ENCODE measurements around the gene UNC13A. TPM values are rescaled to one million over a fixed set of nuclear protein-coding genes. Genes with fewer than 3 reads are reported as not detected.

UNC13A gene
- polyA plus RNA-seq, 1 of the 3 experiments (the other 2 are of a cell fraction): 0.38 TPM

GRCh38 chr19:17665058-17665457, 23.1 kb downstream of the UNC13A start:
- H3K9me2 ChIP-seq: no peaks in the 10 kb centered on the region
- H2AFZ ChIP-seq (ENCODE audit: low read depth): no peak overlapping the region
- H3K9me3 ChIP-seq: no peaks in the 10 kb centered on the region
- no peaks in the 10 kb centered on the region for H3K36me3 ChIP-seq (replicated peaks in 1 of 2; ENCODE audit: control insufficient read depth in 1 of 2, insufficient read depth in 2 of 2, low read length in 1 of 2)
- POLR2A ChIA-PET: no interaction called here
- H3K4me2 ChIP-seq: no peak overlapping the region
- no peaks in the 10 kb centered on the region for H3K4me1 ChIP-seq (ENCODE audit: control insufficient read depth in 1 of 2, insufficient read depth in 2 of 2, low read depth in 1 of 2, low read length in 1 of 2)
- H3K79me2 ChIP-seq (ENCODE audit: insufficient read depth): no peaks in the 10 kb centered on the region
- no peak overlapping the region for H3K4me3 ChIP-seq (ENCODE audit: low read depth in 2 of 2, low read length in 1 of 2)
- no peak overlapping the region for H3K27ac ChIP-seq (ENCODE audit: low read depth in 2 of 2, low read length in 1 of 2)
- CTCF ChIA-PET: no interaction called here
- no peak for DNase-seq
- no peaks in the 10 kb centered on the region for H4K20me1 ChIP-seq (ENCODE audit: insufficient read depth)
- TF ChIP-seq TCF12 (IDR thresholded peaks at IDR 0.05) (no peak), POLR2AphosphoS5 (IDR thresholded peaks at IDR 0.05; ENCODE audit: low read depth, low read length) (no peak), RXRA (IDR thresholded peaks at IDR 0.05; ENCODE audit: borderline replicate concordance, low read depth) (no peak), TAF1 (IDR thresholded peaks at IDR 0.05; ENCODE audit: borderline replicate concordance, low read depth, low read length) (no peak), FOXJ3 (CRISPR knock-in tag; IDR thresholded peaks at IDR 0.05) (no peak), MAX (IDR thresholded peaks at IDR 0.05; ENCODE audit: low read depth) (no peak), SIN3A (IDR thresholded peaks at IDR 0.05; ENCODE audit: borderline replicate concordance, low read depth, low read length) (no peak), CHD2 (IDR thresholded peaks at IDR 0.05; ENCODE audit: low read length, partially characterized antibody) (no peak), RAD21 (IDR thresholded peaks at IDR 0.05; ENCODE audit: low read length) (no peak)
- no peak overlapping the region for H3K9ac ChIP-seq
- WGBS (ENCODE audit: low lambda C conversion rate): 33% methylated on average over 2 of the region's 2 CpGs
- no peaks in the 10 kb centered on the region for H3F3A ChIP-seq (replicated peaks; ENCODE audit: insufficient read depth)
- H3K27me3 ChIP-seq (ENCODE audit: insufficient read depth): no peaks in the 10 kb centered on the region

GRCh38 chr19:17659996-17660395, 28.2 kb downstream of the UNC13A start:
- H3K4me2 ChIP-seq: no peak overlapping the region
- 88% methylated on average over 7 of the region's 7 CpGs for WGBS (ENCODE audit: low lambda C conversion rate)
- no peak overlapping the region for H3K4me3 ChIP-seq (ENCODE audit: low read depth in 2 of 2, low read length in 1 of 2)
- no peaks in the 10 kb centered on the region for H3K4me1 ChIP-seq (ENCODE audit: control insufficient read depth in 1 of 2, insufficient read depth in 2 of 2, low read depth in 1 of 2, low read length in 1 of 2)
- no peak overlapping the region for H3K27ac ChIP-seq (ENCODE audit: low read depth in 2 of 2, low read length in 1 of 2)
- no peak for TF ChIP-seq YY1 (IDR thresholded peaks at IDR 0.05; ENCODE audit: low read depth)
- TF ChIP-seq TCF12 (IDR thresholded peaks at IDR 0.05): no peak
- no peak for TF ChIP-seq MAX (IDR thresholded peaks at IDR 0.05; ENCODE audit: low read depth)
- no peak for TF ChIP-seq CTCF (IDR thresholded peaks at IDR 0.05)
- no peak for TF ChIP-seq MEF2A (IDR thresholded peaks at IDR 0.05; ENCODE audit: borderline replicate concordance, low read depth)
- TF ChIP-seq EP300 (IDR thresholded peaks at IDR 0.05; ENCODE audit: borderline replicate concordance in 1 of 2, low read depth in 1 of 2, low read length in 1 of 2): no peak
- no peak for TF ChIP-seq NFIC (IDR thresholded peaks at IDR 0.05; ENCODE audit: borderline replicate concordance)
- no peak for TF ChIP-seq SMC3 (IDR thresholded peaks at IDR 0.05; ENCODE audit: low read depth, low read length)
- TF ChIP-seq RAD21 (IDR thresholded peaks at IDR 0.05; ENCODE audit: low read length): no peak
- TF ChIP-seq ELF1 (IDR thresholded peaks at IDR 0.05): no peak
- no peak for TF ChIP-seq REST (IDR thresholded peaks at IDR 0.05; ENCODE audit: low read depth, low read length)
- no peak for TF ChIP-seq PBX3 (IDR thresholded peaks at IDR 0.05)
- H3K9ac ChIP-seq: no peak overlapping the region
- no peaks in the 10 kb centered on the region for H4K20me1 ChIP-seq (ENCODE audit: insufficient read depth)
- no peaks in the 10 kb centered on the region for H3K27me3 ChIP-seq (ENCODE audit: insufficient read depth)
- H3K36me3 ChIP-seq (replicated peaks in 1 of 2; ENCODE audit: control insufficient read depth in 1 of 2, insufficient read depth in 2 of 2, low read length in 1 of 2): no peaks in the 10 kb centered on the region
- ChIA-PET POLR2A (no interaction called here), CTCF (interaction anchor here (1.4 kb wide), 1 partner anchor 9 kb away, joined by 4 read pairs; no protein-coding TSS in a partner anchor)
- no peak overlapping the region for H2AFZ ChIP-seq (ENCODE audit: low read depth)
- H3K9me2 ChIP-seq: no peaks in the 10 kb centered on the region
- no peak for DNase-seq
- H3F3A ChIP-seq (replicated peaks; ENCODE audit: insufficient read depth): no peaks in the 10 kb centered on the region
- H3K9me3 ChIP-seq: no peaks in the 10 kb centered on the region
- H3K79me2 ChIP-seq (ENCODE audit: insufficient read depth): no peaks in the 10 kb centered on the region
